HG03095 (cell line): ENCODE data around the gene IL20.

Experiments
- ATAC-seq: cut with Tn5 transposase; IDR thresholded peaks from one replicate; pipeline ENCODE4 v1.9.1; 2021; ENCODE audit warnings: moderate library complexity; ENCODE audit not compliant: unreplicated experiment

IL20 gene

DNA sequence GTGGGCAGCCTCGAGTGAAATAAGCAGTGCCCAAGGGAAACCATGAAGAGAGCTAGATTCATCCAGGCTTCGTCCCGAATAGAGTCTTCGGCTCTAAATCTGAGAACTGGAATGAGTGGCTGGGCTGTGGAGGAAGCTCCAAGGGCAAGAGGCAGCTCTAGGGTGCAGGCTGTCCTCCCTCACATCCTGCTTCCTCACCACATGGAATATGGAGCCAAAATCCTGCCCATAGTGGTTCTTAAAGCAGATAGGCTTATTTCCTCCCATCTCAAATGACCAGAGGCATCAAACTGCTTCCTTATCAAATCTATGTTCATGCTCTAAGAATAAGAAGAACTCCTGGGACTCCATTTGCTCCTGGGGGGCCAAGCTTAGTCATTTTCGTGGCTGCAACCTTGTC lies 34.3 kb downstream of the IL20 start:
- no peak for ATAC-seq

DNA sequence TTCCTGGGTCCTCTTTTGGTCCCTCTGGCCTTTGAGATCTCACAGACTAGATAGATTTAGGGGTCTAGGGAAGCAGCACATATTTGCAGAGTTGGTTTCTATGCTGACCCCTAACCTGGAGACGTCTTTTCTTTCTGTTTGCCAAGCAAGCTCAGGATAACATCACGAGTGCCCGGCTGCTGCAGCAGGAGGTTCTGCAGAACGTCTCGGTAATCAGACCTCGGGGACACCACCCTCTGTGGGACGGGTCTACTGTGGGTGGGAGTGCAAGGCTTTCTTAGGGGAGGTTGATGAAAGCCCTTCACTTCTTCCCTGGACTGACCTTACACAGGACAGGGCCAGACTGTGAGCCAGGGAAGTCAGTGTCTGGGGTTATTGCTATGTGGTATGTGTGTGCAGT lies 34.7 kb downstream of the IL20 start:
- ATAC-seq: no peak

DNA sequence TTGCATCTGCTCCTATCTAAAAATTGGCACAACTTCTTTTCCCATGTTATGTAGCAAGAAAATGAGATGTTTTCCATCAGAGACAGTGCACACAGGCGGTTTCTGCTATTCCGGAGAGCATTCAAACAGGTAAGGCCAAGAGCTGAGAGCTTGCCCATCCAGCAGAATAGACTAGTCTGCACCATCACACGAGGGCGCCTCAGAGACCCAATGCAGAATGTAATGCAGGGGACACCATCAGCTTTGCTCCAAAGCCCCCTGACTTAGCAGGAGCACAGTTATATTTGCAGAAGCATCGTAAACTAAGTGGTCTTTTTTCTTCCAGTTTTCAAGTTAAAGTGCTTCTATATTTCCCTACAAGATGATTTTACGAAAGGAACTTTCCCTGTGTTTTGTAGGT lies 36.5 kb downstream of the IL20 start:
- no peak for ATAC-seq

DNA sequence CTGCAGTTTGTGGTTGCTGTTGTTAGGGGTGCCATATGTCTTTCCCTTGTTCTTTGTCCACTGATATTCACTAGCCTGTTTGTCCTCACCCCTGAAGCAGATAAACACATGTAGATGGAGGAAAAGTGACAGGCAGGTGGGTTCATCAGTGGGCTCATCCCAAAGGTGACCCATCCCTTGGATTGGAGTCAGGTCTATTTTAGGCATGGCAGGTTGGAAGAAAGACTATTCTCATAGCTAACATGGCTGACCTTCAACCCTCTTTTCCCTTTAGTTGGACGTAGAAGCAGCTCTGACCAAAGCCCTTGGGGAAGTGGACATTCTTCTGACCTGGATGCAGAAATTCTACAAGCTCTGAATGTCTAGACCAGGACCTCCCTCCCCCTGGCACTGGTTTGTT lies 37.3 kb downstream of the IL20 start:
- ATAC-seq: no peak

DNA sequence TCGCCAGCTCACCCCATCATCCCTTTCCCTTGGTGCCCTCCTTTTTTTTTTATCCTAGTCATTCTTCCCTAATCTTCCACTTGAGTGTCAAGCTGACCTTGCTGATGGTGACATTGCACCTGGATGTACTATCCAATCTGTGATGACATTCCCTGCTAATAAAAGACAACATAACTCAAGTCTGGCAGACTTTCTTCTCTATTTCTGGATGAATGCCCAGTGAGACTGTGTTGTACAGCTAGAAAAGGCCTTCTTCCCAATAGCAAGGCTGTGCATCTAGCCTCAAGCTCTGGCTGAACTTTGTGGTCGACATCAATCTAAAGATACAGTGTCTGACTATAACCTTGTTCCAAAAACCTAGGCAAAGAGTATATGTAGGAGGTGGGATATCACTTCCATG lies 38.3 kb downstream of the IL20 start:
- ATAC-seq: no peak

DNA sequence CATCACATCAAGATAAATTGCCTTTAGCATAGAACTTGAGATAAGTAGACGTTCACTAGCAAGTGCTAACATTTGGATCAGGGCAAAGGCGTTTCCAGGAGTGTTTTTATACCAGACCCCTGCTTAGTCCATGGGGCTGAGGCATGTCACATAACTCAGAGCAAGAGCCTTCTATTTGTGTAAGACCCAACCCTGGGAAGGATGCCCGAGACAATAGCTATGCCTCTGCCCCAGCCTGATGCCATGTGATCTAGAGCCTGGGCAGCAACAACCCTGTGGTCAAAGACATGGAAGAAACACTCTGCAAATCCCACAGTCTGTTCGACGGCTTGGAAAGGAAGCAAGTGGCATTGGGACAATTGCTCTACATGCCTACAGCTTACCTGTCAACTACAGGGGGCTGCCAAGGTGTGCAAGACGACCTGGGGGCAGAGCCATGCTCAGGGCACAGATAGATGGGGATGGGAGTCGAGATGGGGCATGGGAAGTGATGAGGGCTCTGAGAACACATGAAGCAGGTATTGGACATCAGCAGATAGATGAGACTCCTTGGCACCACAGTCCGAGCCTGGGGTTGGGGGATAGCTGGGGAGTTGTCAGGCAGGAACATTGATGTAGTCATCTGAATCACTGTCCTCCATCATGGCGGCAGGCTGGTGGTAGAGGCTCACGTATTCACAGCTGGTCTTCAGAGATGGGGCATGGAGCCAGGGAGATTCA lies 39.2 kb downstream of the IL20 start:
- ATAC-seq: no peak

DNA sequence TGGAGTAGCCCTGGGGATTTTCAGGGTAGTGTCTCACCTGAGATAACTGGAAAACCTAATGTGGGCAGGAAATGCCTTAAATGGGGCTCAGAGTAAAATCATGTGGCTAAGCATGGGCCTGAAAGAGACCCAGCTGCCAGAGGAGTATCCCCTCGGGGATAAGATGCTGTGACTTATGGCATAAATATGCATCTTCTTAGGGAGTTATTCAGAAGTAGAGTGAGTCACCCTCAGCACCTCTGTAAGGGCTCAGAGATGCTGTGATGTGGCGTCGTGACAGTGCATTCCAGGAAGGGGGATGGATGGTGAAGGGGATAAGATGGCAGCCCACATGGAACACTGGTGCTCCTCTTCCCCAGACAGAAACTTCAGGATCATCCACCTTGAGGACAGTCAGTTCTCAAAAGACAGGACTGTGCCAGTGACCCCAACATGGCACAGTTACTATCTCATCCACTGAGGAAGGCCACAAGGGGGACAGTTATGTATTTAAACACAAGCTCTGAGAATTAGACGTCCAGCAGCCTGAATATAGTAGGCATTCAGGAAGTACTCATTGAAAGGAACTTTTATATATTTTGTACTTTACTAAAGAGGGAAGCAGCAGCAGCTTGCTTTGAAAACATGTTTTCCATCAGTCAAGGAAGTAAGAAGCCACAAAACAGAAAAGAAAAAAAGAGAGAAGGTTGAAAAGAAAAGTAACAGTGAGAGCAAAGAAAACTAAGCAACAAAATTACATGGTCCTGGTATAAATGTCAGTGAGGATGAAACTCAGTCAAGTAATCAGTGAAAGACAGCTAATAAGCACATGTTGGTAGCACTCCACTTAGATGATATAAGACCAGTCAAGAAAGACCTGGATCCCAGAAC lies 40.1 kb downstream of the IL20 start:
- peak; percentile 56 for ATAC-seq

DNA sequence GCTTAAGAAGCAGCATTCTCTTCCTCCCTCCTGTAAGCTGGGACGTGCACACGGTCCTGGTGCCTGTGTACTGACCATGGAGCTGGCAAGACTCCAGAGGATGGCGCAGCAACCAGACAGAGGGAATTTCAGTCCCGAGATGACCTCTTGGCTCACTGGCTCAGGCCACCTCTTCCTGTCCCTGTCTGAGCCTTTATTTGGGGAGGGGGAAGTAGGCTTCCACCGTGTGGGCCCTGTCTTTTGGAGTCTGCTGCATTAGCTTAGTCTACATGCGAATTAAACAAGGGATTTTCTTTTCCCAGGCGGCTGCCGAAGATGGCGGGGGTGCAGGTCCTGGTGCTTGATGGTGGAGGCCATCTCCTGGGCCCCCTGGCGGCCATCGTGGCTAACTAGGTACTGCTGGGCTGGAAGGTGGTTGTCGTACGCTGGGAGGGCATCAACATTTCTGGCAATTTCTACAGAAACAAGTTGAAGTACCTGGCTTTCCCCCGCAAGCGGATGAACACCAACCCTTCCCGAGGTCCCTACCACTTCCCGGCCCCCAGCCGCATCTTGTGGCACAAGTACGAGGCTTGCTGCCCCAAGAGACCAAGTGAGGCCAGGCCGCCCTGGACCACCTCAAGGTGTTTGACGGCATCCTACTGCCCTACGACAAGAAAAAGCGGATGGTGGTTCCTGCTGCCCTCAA lies 42.0 kb downstream of the IL20 start:
- no peak for ATAC-seq

DNA sequence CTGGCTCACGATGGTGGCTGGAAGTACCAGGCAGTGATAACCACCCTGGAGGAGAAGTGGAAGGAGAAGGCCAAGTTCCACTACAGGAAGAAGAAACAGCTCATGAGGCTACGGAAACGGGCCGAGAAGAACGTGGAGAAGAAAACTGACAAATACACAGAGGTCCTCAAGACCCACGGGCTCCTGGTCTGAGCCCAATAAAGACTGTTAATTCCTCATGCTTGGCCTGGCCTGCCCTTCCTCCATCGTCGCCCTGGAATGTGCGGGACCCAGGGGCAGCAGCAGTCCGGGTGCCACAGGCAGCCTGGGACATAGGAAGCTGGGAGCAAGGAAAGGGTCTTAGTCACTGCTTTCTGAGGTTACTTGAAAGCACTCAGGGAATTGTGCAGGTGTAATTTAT lies 42.6 kb downstream of the IL20 start:
- ATAC-seq: no peak

DNA sequence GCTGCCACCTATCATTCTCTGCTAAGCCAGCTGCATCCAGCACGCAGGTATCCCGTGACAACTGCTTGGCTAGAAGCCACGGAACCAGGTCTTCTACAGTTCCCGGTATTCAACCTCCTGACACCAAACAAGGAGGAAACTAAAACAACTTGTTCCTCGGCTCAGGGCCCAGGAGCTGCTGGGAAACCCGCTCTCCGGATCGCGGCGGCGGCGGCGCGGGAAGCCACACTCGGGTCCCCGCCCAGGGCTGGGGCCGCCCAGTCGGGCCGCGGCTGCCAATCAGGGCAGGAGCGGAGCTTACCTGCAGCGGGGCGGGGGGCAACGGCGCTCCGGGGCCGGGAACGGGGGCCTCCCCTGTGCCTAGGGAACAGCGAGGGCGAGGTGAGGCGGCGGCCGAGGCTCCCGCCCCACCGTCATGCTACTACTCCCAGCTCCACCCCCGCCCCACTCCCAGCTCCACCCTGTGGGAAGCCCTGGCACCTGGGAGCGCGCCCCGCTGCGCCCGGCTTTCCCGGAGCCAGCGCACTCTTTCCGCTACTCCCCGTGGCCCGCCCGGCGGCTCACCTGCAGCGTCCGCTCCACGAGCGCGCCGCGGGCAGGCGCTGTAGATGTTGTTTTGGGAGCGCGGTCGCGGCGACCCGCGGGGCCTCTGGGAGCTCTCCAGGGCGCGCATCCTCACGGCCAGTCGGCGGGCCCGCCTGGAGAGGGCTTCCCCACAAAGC lies 43.9 kb downstream of the IL20 start:
- ATAC-seq: no peak

DNA sequence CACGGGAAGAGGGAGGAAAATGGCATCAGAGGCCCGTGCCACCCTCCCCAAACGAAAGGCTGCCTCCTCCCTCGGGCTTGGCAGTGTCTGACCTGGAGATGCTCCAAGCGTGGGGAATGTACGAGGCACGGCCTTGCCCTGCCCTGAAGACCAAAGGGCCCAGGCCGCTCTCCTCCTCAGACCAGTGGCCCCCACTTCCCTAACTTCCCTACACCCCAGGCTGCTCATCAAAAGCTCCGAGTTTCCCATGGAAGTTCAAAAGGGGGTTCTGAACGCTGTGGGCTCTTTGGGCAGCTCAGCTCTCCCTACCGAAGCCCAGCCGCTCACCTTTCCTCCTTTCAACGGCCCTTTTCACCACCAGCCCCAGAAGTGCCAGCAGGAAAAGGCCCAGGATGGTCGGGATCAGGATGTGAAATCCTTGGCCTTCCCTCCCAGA lies 44.5 kb downstream of the IL20 start:
- no peak for ATAC-seq

DNA sequence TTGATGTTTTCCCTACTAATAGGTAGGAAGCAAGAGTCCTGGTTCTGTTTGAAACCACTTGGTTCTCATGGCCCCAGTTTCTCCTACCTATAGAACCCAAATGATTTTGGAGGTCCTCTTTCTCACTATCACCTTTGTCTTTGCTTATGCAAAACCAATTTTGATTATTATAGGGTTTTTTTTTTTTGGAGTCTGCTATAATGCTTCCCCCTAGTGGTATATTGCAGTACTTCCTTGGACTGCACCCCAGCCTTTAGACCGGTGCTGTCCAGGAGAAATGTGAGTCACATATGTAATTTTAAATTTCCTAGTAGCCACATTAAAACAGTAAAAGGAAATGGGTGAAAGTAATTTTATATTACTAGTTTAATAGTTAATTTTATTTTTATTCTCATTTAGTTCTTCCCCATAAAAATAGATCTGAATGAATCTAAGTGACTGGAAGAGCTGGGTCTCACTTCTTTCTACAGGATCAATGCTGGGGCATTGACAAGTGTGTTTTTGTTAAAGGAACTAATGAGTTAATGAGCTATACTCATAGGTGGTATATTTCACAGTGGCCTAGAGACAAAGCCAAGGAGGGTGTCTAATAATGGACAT lies 45.7 kb downstream of the IL20 start:
- no peak for ATAC-seq

DNA sequence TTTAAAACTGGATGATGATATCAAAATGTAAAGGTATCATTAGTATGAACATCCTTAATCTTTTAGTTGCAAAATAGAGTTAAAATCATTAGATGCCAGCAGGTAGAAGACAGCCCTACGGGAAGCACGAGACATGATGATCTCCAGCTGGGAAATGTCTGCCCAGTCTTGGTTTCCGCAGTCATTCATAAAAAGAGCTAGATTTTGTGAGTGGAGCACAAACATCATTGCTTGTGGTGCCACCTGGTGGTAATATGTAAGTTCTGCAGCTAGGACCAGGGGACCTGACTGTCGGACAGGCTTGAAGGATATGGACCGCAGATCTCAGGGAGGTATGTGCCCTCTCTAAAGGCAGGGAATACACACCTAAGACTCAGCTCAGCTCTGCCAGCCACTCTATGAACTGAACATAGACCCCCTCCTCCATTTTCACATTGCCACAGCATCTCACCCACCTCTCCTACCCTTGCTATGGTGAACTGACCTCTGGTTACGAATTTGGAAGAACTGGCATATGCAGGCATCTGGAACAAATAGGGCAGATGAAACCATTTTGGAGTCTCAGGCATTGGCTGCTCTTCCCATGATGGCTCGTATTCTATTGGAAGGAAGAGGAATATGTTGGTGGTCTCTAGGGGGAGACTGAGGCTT lies 47.1 kb downstream of the IL20 start:
- no peak for ATAC-seq

DNA sequence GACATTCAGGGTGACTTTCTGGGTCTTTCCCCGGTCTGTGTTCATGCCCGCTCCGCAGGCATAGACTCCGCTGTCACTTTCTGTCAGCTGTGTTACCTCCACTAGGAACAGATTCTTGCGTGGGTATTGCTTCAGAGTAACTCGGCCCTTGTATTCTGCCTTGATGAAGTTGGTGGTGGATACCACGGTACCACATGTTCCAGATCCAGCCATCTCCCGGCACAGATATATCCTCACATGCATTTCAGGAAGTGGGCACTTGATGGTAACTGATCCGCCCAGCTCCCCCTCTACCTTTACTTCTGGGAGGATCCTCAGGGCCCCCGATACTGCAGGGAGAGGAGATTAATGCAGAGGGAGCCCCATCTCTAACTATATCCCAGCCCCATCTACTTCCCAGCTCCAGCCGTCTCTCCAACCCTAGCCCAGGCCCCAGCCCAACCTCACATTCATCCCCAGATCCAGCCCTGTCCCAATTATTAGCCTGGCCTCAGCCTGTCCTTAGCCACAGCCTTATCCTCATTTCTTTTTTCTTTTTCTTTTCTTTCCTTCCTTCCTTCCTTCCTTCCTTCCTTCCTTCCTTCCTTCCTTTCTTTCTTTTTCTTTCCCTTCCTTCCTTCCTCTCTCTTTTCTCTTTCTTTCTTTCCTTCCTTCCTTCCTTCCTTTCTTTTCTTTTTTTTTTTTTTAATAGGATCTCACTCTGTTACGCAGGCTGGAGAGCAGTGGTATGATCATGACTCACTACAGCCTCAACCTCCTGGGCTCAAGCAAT lies 48.5 kb downstream of the IL20 start:
- no peak for ATAC-seq

DNA sequence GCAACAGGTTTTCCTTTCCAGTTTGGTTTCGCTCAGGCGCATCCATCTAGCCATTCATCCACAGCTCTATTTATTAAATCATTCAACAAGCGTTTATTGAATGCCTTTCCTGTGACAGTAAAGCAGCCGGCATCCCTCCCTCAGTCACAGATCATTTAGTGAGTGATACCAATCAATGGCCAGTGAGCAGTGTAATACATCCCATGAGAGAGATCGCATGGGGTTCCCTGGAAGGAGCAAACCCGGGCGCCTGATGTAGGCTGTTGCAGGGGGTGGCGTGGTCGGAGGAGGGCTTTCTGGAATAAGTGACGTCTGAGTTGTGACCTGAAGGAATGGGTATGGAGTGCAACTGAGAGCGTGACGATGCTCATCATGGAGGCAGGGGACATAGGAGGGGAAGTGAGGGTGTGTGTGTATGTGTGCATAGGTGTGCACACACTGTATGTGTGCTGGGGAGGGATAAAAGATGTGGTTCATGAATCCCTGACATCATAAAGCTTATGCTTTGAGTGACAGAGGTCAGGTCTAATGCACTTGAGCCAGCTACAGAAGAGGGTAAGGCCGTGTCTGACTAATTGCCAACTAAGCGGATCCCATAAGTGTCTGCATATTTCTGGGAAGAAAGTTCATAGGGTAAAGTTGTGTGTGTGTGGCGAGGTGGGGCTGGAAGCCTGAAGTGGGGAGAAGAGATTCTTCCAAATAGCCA lies 49.8 kb downstream of the IL20 start:
- no peak for ATAC-seq

DNA sequence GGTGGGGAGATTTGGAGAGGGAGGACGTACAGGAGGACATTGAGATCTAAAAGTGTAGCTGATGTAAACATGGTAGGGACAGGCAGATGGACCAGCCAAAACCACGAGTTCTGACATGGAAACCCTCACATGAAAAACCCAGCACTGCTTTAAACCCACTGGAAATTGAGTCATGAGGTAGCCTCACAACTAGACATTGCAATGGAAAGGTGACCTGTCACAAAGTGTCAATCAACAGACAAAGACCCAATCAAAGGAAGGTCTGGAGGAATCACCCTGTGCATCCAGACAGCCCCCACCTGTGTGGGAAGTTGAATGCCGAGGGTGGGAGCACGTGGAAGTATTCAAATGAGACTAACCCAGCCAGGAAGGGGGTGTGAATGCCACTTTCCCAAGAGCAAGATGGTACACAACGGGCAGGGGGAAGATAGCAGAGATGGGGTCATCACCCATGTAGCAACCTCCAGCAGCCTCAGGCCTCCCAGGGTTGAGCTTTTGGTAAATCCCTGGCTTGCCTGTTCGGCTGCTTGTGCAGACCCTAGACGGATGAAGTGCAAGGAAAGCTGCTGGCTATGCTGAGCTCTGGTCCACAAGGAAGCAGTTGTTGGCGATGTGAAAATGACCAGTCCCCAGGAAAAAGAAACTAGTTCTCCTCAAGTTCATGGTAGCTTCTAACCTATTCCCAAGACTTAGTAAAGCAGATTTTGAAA lies 50.7 kb downstream of the IL20 start:
- ATAC-seq: no peak

DNA sequence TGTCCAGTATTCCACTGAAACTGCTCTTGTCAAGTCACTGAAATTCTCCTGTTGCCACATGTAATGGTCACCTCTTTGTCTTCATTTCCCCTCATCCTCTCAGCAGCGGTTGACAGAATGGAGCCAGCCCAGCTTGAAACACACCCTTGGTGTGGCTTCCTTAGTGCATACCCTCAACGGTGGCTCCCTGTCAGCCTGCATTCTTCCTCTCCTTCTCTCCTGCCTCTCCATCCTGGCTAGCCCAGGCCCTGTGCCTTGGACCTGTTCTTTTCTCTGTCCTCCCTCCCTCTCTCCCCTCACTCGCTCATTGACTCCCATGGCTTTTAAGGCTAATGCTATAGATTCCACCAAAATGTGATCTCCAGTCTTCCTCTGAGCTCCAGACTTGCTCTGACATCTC lies 52.7 kb downstream of the IL20 start:
- ATAC-seq: no peak
